Stimulated activated CD4-positive, alpha-beta T cell treated with anti-CD3 and anti-CD28 coated beads, Interleukin-2, amount 100 ng/mL, for 48 hours (primary cell): ENCODE data around the gene VAMP7.
"Not testable (repeated sequence)": the region's sequence is repeated elsewhere in the genome, so short reads cannot be mapped to it uniquely, and the experiment has no call there.

Experiments used
- DNase-seq, 2 donors: peaks; one replicate each; pipeline ENCODE4 v3.0.0-alpha.2; 2020

Gene VAMP7

GRCh38 chrX:155923200-155923599, 42.1 kb downstream of the VAMP7 start:
- DNase-seq = no peak

- not testable (repeated sequence) for DNase-seq
Observed at GRCh38 chrX:155930852-155931618, 49.9 kb downstream of the VAMP7 start.

DNA sequence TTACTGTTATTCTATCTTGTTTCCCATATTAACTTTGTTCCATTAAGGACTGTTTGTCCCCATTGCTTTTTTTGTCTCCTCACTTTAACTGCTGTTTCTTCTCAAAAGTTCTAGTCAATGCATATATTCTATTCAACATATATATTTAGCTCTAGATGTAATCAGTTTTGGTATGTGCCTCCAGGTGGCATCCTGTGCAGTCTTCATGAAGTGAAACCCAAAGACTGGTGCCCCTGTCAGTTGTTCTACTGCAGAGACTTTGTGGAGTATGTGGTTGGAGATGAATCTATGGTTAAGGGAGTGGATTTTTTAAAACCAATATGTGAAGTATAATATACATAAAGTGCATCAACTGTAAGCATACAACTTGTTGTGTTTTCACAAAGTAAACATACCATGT, 57.0 kb downstream of the VAMP7 start:
- no peak for DNase-seq

- DNase-seq = no peak
Observed at GRCh38 chrX:155949098-155949497, 68.0 kb downstream of the VAMP7 start.

- no peak for DNase-seq
Observed at GRCh38 chrX:155951237-155951789, 70.2 kb downstream of the VAMP7 start.

- no peak for DNase-seq
Observed at GRCh38 chrX:155953055-155953454, 71.9 kb downstream of the VAMP7 start.

DNA sequence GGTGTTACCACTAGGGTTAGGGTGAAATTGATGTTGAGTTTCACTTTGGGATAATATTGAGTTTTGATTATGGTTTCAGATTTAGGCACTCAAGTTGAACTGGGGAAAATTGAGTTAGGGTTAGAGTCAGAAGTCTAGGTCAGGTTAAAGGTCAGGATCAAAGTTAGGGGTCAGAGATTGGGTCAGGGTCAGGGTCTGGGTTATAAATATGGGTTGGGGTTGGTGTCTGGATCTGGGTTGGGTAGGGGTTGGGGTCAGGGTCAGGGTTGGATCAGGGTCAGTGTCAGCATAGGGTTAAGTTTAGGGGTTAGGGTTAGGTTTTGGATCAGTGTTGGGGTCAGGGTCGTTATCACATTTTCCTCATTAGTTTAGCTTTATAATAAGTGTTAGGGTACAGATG, 73.6 kb downstream of the VAMP7 start:
- no peak for DNase-seq

DNA sequence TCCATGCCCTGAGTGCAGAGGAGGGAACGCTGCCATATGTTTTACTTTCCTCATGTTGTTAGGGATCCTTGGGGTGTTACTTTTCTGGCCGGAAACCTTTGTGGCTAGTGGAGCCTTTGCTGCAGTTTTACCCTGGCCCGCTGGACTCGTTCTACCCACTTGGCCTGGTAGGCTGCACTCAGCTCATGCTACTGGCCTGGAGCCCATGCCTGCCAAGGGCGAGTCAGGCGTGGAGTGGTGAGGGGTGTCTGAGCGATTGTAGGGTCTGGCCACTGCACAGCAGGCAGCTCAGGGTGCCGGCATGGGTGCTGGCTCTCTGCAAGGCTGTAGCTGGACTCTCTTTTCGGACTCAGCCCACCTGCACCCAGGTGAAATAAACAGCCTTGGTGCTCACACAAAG, 75.0 kb downstream of the VAMP7 start:
- DNase-seq = no peak

GRCh38 chrX:155956649-155957048, 75.5 kb downstream of the VAMP7 start:
- DNase-seq = no peak

GRCh38 chrX:155957843-155958242, 76.7 kb downstream of the VAMP7 start:
- no peak for DNase-seq

- no peak for DNase-seq
Observed at GRCh38 chrX:155959018-155959587, 78.0 kb downstream of the VAMP7 start.

DNA sequence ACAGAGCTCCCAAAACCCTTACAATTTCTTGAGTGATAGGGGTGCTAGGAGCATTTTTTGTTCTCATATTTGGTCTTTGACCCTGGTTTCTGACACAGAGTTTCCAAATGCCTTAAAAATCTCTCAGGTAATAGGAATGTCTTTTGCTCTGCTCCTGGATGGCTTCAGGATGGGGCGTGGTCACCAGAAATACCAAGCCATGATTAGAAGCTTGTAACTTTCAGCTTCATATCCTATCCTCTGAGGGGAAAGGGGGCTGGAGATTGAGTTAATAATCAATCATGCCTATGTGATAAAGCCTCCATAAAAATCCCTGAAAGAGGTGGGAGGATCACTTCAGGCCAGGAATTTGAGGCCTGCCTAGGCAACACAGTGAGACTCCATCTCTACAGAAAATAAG, 81.8 kb downstream of the VAMP7 start:
- DNase-seq = no peak

DNA sequence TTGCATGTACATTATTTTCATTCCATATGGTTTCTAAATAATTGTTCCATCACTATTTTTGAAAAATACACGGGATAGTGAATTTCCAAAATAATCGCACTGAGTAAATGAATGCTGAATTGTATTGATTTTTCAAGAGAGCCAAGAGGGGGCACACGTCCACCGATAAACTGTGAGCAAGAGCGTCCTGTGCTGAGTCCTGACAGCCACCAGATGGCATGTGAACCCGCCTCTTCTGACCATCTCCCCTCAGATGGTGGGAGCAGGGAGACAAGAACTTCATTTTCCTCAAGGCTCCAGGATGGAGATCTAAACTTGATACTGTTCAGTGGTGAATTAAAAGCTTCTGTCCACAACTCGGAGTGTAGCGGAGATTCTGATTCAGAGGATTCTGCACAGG, 85.7 kb downstream of the VAMP7 start:
- DNase-seq = peak in 1 of 2 donors; percentile 6

DNA sequence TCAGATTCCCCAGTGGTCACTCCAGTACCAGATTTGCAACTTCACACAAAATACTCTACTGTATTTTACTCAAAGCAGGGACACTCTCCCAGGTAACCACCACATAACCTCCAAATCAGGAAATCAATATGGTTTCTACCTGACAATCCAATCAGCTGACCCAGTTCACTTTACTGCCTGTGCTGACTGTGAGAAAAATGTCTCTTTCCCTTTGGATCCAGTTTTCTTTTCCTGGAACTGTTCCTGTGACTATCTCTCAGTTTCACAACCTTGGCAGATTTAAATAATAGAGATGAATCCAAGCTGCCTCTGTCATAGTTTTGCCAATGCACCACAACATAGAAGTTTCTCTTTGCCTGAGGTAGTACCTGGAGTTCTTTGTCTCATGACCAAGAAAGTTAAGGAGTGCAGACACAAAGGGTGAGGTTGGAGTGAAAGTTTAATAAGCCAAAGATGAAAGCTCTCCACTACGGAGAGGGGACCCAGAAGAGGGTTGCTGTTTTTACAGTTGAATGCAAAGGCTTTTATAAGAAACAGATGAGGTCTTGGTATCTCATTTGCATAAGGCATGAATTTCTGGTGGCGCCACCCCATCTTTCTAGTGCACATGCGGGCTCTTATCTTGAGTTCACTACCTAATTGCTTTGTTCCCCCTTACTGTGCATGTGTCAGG, 86.6 kb downstream of the VAMP7 start:
- DNase-seq = no peak

GRCh38 chrX:155968326-155968661, 87.1 kb downstream of the VAMP7 start:
- no peak for DNase-seq

DNA sequence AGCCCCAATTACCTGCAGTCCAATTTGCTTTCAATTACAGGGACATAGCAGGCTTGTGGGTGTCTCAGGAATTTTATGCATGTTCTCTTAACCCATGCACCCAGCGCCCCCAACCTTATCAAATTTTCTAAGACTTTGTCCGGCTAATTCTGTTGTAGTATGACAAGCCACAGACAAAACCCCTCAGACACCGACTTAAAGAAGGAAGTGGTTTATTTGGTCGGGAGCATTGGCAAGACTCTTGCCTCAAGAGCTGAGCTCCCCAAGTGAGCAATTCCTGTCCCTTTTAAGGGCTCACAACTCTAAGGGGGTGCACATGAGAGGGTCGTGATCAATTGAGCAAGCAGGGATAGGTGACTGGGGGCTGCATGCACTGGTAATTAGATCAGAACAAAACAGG, 87.6 kb downstream of the VAMP7 start:
- no peak for DNase-seq

DNA sequence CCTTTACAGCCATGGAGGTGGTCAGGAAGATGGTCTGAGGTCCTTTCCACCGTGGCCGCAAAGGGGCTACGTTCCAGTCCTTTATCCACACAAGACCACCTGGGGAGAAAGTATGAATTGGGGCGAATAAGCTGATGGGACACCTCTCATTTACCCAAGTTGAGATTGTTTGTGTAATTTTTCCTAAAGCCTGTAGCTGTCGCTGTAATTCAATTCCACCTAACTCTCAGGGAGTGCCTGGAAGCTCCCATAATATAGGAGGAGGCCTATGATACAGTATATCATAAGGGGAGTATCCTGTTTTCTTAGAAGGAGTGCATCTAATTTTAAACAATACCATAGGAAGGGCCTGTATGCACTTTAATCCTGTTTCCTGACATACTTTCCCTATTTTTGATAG, 90.5 kb downstream of the VAMP7 start:
- DNase-seq = not testable (repeated sequence)

DNA sequence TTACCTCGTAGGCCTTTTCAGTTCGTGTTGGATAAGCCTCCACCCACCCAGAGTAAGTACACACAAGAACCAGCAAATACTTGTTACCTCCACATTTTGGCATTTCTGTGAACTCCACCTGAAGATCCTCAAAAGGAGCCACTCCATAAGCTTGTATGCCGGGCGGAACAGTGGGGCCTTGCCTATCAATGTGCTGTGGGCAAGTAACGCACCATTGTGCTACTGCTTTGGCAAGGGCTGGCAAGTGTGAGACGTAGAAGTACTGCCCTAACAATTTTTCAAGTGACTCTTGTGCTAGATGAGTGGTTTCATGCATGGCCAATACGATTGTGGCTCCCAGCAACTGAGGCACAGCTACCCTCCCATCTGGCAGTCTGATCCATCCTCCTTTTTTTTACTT, 91.1 kb downstream of the VAMP7 start:
- DNase-seq = not testable (repeated sequence)

DNA sequence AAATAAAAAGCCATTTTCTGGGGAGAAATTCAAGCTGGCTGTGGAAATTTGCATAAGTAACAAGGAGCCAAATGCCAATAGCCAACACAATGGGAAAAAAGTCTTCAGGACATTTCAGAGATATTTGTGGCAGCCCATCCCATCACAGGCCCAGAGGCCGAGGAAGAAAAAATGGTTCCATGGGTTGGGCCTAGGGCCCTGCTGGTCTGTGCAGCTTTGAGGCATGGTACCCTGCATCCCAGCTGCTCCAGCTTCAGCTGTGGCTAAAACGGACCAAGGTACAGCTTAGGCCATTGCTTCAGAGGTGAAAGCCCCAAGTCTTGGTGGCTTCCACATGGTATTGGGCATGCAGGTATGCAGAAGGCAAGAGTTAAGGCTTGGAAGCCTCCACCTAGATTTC, 102.2 kb downstream of the VAMP7 start:
- no peak for DNase-seq

DNA sequence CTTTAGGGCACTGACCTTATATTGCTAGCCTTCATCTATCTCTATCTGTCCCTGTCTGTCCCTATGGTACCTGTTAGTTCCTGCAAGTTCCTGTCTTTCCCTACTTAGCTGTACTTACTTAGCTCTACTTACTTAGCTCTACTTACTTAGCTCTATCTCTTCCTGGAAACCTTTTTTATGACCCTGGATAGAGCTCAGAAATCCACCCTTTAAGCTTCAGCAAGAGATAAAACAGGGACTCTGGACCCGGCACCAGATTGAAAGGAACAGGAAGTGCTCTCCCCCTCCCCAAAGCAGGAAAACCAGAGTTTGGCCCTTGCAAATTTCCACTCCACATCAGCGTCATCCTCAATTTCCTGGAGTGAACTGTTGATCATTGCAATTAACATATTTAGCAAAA, 104.1 kb downstream of the VAMP7 start:
- no peak for DNase-seq

- DNase-seq = not testable (repeated sequence)
Observed at GRCh38 chrX:155986995-155987394, 105.8 kb downstream of the VAMP7 start.

GRCh38 chrX:155988859-155989258, 107.7 kb downstream of the VAMP7 start:
- no peak for DNase-seq
